ENCODE measurements around the gene BACE1.
"Not testable (repeated sequence)": the region's sequence is repeated elsewhere in the genome, so short reads cannot be mapped to it uniquely, and the experiment has no call there.

The BACE1 gene

DNA sequence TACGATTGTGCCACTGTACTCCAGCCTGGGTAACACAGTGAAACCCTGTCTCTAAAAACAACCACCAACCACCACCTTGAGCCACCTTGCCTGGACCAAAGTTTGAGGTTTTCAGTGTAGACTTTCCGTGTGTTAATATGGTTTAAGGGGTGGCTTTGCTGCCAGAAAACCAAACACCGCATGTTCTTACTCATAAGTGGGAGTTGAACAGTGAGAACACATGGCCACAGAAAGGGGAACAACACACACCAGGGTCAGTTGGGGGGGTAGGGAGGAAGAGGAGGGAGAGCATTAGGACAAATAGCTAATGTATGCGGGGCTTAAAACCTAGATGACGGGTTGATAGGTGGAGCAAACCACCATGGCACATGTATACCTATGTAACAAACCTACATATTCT is 43.9 kb downstream of the BACE1 start:
- DNase-seq, result not testable (repeated sequence)

DNA sequence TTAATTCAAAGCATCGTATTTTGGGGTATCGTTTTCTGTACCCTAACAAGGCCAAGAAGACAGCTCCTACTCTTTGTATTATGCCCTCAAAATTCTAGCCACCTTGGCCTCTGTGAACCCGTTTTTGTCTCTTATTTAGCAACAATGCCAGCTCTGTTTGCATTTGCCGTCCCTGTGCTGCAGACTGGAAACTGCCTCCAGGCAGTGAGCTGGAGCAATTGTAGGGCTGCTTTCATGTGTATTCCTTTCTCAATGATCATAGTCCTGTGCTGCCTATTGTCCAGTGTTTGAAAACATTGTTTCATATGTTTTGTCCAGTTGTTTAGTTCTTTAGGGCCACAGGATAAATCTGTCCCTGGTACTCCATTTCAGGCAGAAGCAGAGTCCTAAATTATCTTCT is 44.8 kb downstream of the BACE1 start:
- no peak for DNase-seq

DNA sequence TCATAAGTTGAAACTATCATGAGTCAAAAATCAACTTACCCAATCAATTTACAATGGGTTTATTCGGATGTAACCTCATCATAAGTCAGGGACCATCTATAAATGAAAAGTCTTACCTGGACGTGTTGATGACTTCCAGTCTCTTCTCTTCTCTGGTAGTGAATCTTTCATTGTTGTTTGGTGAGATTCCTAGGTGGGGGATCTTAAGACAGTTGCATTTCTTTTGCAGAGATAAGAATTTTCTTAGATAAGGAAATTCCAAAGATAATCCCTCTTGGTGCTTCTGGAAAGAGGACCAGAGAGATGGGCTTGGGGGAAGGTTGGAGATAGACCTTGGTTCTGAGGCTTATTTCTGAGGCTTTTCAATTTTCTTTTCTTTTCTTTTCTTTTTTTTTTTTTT is 46.2 kb downstream of the BACE1 start:
- DNase-seq, result no peak

DNA sequence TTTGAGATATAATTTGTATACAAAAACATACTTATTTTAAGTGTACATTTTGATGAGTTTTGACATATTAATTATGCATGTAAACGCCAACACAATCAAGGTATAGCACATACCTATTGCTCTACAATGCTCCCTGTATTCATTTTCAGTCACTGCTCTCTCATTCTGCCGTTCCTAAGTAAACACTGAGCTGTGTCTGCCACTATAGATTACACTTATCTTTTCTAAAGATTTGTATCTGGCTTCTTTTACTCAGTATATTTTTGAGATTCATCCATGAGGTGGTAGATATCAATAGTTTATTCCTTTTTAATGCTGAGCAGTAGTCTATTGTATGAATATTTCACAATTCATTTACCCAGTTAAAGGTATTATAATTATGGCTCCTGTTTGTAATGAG is 50.3 kb downstream of the BACE1 start:
- no peak for DNase-seq

DNA sequence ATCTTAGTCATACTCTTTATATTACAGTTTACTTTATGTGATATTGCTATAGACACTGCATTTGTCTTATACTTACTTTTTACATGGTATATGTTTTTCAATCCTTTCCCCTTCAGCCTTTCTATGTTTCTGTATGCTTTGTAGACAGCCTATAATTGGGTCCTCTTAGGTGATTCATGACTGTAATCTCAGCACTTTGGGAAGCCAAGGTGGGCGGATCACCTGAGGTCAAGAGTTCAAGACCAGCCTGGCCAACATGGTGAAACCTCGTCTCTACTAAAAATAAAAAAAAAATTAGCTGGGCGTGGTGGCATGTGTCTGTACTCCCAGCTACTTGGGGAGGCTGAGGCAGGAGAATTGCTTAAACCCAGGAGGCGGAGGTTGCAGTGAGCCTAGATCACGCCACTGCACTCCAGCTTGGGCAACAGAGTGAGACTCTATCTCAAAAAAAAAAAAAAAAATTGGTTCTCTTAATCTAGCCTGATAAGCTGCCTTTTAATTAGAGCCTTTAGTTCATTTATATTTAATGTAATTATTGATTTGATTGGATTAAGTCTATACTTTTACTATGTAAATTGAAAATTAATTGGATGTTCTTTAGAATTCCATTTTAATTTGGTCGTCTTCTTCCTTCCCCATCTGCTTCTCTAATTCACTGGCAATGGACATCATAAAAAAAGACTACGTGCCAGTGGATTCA is 51.3 kb downstream of the BACE1 start:
- not testable (repeated sequence) for DNase-seq

DNA sequence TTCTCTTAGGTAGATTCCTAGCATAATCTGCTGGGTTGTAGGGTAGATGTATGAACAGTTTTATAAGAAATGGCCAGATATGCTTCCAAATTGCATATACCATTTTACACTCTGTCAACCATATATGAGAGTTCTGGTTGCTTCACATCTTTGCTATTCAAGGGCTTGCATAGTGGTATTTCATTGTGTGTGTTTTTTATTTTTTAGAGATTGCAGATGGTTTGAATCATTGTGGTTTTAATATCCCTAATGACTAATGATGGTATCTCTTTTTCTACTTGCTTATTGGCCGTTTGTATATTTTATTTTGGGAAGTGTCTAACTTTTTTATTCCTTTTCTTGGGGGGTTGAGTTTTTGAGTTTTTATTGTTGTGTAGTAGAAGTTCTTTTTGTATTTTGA is 56.6 kb downstream of the BACE1 start:
- no peak for DNase-seq

DNA sequence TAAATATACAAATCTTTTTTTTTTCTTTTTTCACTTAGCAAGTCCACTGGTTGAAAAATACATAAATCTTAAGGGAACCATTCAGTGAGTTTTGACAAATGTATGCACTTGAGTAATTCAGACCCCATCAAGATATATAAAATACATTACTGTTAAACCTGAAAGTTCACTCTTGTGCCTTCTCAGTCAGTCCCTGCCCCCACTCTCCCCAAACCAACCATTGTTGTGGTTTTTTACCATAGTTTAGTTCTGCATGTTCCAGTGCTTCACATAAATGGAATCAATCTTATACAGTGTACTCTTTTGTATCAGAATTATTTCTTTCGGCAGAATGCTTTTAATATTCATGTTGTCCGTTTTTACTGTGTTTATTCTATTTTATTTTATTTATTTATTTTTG is 57.5 kb downstream of the BACE1 start:
- no peak for DNase-seq

DNA sequence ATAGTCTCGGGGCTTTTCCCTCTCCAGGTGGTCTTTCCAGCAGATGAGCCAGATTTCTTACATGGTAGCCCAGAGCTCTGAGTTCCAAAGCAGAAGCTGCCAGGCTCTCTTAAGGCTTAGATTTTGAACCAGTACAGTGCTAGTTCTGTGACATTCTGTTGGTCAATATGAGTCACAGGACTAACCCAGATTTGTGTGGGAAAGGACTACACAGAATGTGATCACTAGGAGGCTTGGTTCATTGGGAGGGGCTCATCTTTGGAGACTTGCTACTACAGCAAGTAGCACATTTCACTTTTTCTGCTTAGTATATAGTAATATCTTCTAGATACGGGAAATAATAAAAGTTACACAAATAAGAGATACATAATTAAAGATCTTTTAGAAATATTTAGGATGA is 59.5 kb downstream of the BACE1 start:
- no peak for DNase-seq

DNA sequence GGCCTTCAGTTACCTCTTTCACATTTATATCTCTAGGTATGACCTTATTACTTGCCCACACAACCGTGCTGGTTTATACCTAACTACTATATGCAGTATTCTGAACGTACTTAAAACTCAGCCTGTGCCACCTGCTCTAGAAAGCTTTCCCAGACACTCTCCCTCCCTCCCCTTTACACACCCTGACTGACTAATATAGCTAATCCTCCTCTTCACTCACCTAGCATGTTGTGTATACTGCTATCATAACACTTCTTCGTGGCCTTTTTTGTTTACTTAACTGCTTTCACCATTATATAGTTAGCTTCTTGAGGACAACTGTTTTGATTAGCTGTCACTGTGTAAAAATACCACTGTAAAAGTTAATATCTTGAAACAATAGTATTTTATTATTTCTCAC is 60.1 kb downstream of the BACE1 start:
- DNase-seq, result no peak

DNA sequence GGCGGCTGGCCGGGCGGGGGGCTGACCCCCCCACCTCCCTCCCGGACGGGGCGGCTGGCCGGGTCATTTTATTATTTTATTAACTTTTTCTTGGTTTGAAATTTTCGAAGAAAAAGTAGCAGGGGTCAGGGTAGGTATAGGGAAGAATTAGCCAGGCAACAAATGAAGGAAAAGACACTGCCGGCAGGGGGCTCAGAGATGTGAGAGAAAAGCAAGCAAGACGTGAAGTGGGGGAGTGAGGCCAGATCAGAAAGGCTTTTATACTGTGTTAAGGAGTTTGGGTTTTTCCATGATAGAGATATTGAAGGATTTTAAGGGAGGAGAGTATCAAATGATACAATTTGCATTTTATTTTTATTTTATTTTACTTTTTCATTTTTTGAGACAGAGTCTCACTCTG is 64.5 kb downstream of the BACE1 start:
- DNase-seq, result no peak

DNA sequence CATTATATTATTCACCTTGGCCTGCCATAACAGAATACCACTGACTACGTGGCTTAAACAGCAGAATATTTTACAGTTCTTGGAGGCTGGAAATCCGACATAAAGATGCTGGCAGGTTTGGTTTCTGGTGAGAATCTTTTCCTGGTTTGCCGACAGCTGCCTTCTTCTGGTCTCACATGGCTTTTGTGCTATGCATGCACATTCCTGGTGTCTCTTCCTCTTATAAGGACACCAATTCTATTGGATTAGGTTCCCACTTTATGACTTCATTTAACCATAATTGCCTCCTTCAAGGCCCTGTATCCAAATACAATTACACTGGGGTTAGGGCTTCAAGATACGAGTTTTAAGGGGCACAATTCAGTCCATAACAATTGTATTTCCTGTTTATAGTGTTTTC is 66.5 kb downstream of the BACE1 start:
- DNase-seq, result no peak

DNA sequence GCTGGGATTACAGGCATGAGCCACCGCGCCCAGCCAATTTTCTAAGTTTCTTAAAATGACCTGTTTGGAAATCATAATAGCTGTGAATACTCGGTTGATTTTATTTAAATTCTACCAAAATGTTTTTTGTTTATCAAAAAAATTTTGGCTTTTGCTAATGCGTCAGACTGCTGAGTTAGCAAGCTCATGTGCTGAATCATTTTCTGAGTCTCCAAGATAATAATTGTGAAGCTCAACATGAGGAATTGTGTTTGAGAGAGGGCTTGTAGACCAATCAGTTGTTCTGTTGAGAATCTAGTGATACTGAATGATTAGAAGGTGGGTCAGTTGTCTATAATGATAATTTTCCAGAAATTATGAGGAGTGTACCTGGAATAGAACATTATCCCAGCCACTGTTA is 67.7 kb downstream of the BACE1 start:
- no peak for DNase-seq

DNA sequence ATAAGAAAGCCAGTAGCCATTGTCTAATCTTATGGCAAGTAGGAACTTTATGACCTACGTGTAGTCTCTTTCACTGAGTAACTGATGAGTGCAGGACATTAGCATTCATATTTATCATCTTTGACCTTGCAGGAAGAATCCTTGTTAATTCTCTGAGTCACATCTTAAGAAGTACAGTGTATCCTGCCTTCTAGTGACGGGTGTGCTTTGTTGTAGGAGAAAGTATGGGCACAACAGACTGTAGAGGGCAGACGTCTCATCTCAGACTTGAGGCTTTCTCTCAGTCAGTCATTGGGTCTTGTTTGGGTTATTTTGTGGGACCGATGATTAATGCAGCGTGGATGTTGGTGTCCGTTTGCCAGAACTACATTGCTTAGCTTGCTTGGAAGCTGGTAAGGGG is 76.8 kb downstream of the BACE1 start:
- DNase-seq, result no peak

DNA sequence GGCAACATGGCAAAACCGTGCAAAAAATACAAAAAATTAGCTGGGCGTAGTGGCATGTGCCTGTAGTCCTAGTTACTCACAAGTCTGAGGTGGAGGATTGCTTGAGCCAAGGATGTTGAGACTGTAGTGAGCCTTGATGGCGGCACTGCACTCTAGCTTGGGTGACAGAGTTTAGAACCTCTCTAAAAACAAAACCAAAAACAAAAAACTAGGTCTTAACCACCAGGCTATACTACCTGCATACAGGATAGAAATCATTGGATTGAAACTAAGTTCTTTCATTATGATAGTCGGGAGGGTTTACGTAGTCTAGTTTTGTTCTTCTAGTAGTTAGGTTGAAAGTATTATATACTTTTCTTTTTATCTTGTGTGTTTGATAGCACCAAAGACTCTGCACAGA is 77.8 kb downstream of the BACE1 start:
- DNase-seq, result no peak

Data from activated CD4-positive, alpha-beta T cell treated with anti-CD3 and anti-CD28 coated beads for 1 hour (primary cell).